ENCODE results near the gene TTC9B.
"Not testable (repeated sequence)": the region's sequence is repeated elsewhere in the genome, so short reads cannot be mapped to it uniquely, and the experiment has no call there.

TTC9B gene

DNA sequence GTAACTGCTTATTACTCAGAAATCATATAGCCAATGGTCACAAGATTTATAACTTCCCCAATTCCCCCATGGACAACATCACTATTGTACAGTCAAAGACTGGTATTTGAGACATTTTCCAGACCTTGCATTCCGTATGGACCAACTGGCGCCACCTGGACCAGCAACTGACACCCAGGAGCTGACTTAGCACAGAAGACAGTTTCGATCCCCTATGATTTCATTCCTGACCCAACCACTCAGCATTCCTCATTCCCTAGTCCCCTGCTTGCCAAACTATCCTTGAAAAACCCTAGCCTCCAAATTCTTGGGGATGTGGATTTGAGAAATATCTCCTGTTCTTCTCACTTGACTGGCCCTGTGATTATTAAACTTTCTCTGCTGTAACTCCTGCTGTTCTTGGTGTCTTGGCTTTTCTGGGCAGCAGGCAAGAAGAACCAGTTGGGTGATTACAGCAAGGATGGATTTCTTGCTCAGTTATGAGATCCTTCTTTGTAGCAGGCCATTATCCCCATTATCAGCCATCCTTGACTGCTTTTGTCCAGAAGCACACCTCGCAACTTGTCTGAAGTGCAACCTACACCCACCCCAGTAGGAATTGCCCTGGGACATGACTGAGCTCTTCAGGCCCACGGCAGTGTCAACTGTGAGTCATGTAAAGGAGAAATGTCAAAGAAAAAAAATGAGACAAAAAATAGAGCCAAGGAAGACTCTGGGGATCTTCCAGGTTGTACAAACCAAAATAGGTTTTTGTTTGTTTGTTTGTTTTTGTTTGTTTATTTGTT is 40.7 kb downstream of the TTC9B start:
- no peak for ATAC-seq
- no peak for TF ChIP-seq PPARA (CRISPR knock-in tag; IDR thresholded peaks at IDR 0.05; ENCODE audit: borderline replicate concordance)
- no peak for TF ChIP-seq ZFP30 (CRISPR knock-in tag; IDR thresholded peaks at IDR 0.05)
- TF ChIP-seq, protein P1, sequence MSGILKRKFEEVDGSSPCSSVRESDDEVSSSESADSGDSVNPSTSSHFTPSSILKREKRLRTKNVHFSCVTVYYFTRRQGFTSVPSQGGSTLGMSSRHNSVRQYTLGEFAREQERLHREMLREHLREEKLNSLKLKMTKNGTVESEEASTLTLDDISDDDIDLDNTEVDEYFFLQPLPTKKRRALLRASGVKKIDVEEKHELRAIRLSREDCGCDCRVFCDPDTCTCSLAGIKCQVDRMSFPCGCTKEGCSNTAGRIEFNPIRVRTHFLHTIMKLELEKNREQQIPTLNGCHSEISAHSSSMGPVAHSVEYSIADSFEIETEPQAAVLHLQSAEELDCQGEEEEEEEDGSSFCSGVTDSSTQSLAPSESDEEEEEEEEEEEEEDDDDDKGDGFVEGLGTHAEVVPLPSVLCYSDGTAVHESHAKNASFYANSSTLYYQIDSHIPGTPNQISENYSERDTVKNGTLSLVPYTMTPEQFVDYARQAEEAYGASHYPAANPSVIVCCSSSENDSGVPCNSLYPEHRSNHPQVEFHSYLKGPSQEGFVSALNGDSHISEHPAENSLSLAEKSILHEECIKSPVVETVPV (CRISPR knock-in tag; IDR thresholded peaks at IDR 0.05): no peak
- TF ChIP-seq ZFP3 (CRISPR knock-in tag; IDR thresholded peaks at IDR 0.05): no peak
- no peak for TF ChIP-seq TCF4 (CRISPR knock-in tag; IDR thresholded peaks at IDR 0.05; ENCODE audit: borderline replicate concordance)
- TF ChIP-seq RARB (CRISPR knock-in tag; IDR thresholded peaks at IDR 0.05): no peak
- no peak for TF ChIP-seq OSR1 (CRISPR knock-in tag; IDR thresholded peaks at IDR 0.05)
- TF ChIP-seq TOX (CRISPR knock-in tag; IDR thresholded peaks at IDR 0.05; ENCODE audit: borderline replicate concordance): no peak
- no peak for TF ChIP-seq GLIS3 (CRISPR knock-in tag; IDR thresholded peaks at IDR 0.05)
- TF ChIP-seq, protein P2, sequence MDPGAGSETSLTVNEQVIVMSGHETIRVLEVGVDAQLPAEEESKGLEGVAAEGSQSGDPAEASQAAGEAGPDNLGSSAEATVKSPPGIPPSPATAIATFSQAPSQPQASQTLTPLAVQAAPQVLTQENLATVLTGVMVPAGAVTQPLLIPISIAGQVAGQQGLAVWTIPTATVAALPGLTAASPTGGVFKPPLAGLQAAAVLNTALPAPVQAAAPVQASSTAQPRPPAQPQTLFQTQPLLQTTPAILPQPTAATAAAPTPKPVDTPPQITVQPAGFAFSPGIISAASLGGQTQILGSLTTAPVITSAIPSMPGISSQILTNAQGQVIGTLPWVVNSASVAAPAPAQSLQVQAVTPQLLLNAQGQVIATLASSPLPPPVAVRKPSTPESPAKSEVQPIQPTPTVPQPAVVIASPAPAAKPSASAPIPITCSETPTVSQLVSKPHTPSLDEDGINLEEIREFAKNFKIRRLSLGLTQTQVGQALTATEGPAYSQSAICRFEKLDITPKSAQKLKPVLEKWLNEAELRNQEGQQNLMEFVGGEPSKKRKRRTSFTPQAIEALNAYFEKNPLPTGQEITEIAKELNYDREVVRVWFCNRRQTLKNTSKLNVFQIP (CRISPR knock-in tag; IDR thresholded peaks at IDR 0.05; ENCODE audit: borderline replicate concordance, low read depth): no peak
- no peak for TF ChIP-seq SNAI2 (CRISPR knock-in tag; IDR thresholded peaks at IDR 0.05)
- TF ChIP-seq ZNF565 (CRISPR knock-in tag; conservative IDR thresholded peaks at IDR 0.05; ENCODE audit: low read depth): no peak
- TF ChIP-seq BACH2 (CRISPR knock-in tag; IDR thresholded peaks at IDR 0.05; ENCODE audit: borderline replicate concordance): no peak
- no peak for TF ChIP-seq ISL1 (CRISPR knock-in tag; IDR thresholded peaks at IDR 0.05)
- no peak for TF ChIP-seq ZNF8 (CRISPR knock-in tag; IDR thresholded peaks at IDR 0.05)

DNA sequence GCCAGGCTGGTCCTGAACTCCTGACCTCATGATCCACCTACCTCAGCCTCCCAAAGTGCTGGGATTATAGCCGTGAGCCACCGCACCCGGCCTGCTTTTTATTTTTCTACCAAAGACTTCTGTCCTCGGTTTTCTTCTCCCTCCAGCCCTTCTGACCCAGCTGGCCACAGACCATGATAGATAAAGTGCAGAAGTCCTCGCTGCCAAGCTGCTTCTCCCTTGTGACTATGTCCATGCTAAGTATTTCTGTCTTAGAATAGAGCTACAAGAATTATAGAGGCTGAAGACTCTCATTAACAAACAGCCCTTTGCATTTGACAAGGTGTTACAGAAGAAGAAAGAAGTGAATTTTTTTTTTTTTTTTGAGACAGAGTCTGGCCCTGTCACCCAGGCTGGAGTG is 42.4 kb downstream of the TTC9B start:
- no peak for ATAC-seq
- no peak for TF ChIP-seq OSR1 (CRISPR knock-in tag; IDR thresholded peaks at IDR 0.05)
- no peak for TF ChIP-seq ZNF8 (CRISPR knock-in tag; IDR thresholded peaks at IDR 0.05)
- no peak for TF ChIP-seq ESRRG (CRISPR knock-in tag; IDR thresholded peaks at IDR 0.05)
- TF ChIP-seq ZFP3 (CRISPR knock-in tag; IDR thresholded peaks at IDR 0.05): no peak
- no peak for TF ChIP-seq ZNF565 (CRISPR knock-in tag; conservative IDR thresholded peaks at IDR 0.05; ENCODE audit: low read depth)
- TF ChIP-seq SNAI2 (CRISPR knock-in tag; IDR thresholded peaks at IDR 0.05): no peak
- TF ChIP-seq PPARA (CRISPR knock-in tag; IDR thresholded peaks at IDR 0.05; ENCODE audit: borderline replicate concordance): no peak
- TF ChIP-seq ZFP30 (CRISPR knock-in tag; IDR thresholded peaks at IDR 0.05): no peak
- TF ChIP-seq GLIS3 (CRISPR knock-in tag; IDR thresholded peaks at IDR 0.05): no peak
- TF ChIP-seq ZNF70 (CRISPR knock-in tag; IDR thresholded peaks at IDR 0.05): no peak
- TF ChIP-seq, protein P2 (CRISPR knock-in tag; IDR thresholded peaks at IDR 0.05; ENCODE audit: borderline replicate concordance, low read depth): no peak
- TF ChIP-seq, protein P3, sequence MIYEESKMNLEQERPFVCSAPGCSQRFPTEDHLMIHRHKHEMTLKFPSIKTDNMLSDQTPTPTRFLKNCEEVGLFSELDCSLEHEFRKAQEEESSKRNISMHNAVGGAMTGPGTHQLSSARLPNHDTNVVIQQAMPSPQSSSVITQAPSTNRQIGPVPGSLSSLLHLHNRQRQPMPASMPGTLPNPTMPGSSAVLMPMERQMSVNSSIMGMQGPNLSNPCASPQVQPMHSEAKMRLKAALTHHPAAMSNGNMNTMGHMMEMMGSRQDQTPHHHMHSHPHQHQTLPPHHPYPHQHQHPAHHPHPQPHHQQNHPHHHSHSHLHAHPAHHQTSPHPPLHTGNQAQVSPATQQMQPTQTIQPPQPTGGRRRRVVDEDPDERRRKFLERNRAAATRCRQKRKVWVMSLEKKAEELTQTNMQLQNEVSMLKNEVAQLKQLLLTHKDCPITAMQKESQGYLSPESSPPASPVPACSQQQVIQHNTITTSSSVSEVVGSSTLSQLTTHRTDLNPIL (CRISPR knock-in tag; IDR thresholded peaks at IDR 0.05; ENCODE audit: low read depth): no peak
- no peak for TF ChIP-seq ISL1 (CRISPR knock-in tag; IDR thresholded peaks at IDR 0.05)
- TF ChIP-seq ZC3H10 (CRISPR knock-in tag; IDR thresholded peaks at IDR 0.05): no peak
- TF ChIP-seq, protein P4, sequence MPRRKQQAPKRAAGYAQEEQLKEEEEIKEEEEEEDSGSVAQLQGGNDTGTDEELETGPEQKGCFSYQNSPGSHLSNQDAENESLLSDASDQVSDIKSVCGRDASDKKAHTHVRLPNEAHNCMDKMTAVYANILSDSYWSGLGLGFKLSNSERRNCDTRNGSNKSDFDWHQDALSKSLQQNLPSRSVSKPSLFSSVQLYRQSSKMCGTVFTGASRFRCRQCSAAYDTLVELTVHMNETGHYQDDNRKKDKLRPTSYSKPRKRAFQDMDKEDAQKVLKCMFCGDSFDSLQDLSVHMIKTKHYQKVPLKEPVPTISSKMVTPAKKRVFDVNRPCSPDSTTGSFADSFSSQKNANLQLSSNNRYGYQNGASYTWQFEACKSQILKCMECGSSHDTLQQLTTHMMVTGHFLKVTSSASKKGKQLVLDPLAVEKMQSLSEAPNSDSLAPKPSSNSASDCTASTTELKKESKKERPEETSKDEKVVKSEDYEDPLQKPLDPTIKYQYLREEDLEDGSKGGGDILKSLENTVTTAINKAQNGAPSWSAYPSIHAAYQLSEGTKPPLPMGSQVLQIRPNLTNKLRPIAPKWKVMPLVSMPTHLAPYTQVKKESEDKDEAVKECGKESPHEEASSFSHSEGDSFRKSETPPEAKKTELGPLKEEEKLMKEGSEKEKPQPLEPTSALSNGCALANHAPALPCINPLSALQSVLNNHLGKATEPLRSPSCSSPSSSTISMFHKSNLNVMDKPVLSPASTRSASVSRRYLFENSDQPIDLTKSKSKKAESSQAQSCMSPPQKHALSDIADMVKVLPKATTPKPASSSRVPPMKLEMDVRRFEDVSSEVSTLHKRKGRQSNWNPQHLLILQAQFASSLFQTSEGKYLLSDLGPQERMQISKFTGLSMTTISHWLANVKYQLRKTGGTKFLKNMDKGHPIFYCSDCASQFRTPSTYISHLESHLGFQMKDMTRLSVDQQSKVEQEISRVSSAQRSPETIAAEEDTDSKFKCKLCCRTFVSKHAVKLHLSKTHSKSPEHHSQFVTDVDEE (CRISPR knock-in tag; IDR thresholded peaks at IDR 0.05): no peak

DNA sequence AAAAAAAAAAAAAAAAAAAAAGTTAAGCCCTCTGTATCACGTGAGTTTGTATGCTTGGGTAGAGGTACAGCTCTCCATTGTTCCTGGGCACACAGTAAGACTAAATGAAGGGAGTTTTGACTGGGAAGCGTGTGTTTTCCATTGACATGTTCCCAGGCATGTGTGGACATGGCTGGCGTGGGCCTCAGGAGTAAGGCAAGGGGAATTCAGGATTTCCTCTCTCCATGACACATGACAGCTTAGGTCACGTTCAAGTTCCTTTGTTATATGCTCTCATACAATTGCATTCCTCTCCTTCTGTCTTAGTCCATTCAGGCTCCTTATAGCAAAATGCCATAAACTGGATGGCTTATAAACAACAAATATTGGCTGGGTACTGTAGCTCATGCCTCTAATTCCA is 44.1 kb downstream of the TTC9B start:
- no peak for ATAC-seq

DNA sequence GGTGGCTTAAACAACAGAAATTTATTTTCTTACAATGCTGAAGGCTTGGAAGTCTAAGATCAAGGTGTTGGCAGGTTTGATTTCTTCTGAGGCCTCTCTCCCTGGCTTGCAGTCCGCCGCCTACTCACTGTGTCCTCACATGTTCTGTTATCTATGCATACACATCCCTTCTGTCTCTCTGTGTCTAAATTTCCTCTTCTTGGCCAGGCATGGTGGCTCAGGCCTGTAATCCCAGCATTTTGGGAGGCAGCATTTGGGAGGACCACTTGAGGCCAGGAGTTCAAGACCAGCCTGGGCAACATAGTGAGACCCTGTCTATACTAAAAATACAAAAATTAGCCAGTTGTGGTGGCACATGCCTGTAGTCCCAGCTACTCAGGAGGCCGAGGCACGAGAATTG is 46.9 kb downstream of the TTC9B start:
- not testable (repeated sequence) for ATAC-seq

More for the DNA sequence above, 44.1 kb downstream of the TTC9B start:
- TF ChIP-seq ZFP3 (CRISPR knock-in tag; IDR thresholded peaks at IDR 0.05): no peak
- no peak for TF ChIP-seq ZFP30 (CRISPR knock-in tag; IDR thresholded peaks at IDR 0.05)
- TF ChIP-seq ZNF565 (CRISPR knock-in tag; conservative IDR thresholded peaks at IDR 0.05; ENCODE audit: low read depth): no peak

DNA sequence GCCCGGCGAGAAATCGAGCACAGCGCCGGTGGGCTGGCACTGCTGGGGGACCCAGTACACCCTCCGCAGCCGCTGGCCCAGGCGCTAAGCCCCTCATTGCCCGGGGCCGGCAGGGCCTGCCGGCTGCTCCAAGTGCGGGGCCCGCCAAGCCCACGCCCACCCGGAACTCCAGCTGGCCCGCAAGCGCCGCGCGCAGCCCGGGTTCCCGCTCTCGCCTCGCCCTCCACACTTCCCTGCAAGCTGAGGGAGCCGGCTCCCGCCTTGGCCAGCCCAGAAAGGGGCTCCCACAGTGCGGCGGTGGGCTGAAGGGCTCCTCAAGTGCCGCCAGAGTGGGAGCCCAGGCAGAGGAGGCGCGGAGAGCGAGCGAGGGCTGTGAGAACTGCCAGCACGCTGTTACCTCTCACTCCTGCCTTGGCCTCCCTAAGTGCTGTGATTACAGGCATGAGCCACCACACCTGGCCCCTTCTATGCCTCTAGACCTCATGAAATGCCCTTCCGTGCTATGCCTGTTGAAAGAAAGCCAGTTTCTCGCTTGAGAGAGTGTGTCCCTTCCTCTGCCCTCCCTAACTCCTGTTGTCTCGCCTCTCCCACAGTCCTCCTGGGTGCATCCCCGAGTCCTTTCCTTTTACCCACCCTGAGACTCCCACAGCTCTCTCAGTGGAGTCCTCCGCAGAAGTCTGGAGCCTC is 47.7 kb downstream of the TTC9B start:
- ATAC-seq: not testable (repeated sequence)

DNA sequence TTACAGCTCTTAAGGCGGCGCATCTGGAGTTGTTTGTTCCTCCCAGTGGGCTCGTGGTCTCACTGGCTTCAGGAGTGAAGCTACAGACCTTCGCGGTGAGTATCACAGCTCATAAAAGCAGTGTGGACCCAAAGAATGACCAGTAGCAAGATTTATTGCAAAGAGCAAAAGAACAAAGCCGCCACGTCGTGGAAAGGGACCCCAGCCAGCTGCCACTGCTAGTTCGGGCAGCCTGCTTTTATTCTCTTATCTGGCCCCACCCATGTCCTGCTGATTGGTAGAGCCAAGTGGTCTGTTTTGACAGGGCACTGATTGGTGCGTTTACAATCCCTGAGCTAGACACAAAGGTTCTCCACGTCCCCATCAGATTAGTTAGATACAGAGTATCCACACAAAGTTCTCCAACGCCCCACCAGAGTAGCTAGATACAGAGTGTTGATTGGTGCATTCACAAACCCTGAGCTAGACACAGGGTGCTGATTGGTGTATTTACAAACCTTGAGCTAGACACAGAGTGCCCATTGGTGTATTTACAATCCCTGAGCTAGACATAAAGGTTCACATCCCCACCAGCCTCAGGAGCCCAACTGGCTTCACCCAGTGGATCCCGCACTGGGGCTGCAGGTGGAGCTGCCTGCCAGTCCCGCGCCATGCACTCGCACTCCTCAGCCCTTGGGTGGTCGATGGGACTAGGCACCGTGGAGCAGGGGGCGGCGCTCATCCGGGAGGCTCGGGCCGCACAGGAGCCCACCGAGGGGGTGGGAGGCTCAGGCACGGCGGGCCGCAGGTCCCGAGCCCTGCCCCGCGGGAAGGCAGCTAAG is 48.5 kb downstream of the TTC9B start:
- ATAC-seq: not testable (repeated sequence)
